22Rv1 (cell line): ENCODE results near the gene SLC25A36.
A peak's percentile ranks its signal among the peaks of the same experiment; 100 is the strongest.

Source experiments
- H3K27ac ChIP-seq: fragments of 450-650 bp; 2 replicates; pipeline ENCODE4 v1.5.1; 2017
- CTCF ChIP-seq: fragments of 450-650 bp; IDR thresholded peaks from 2 replicates; pipeline ENCODE4 v1.5.1; 2017; ENCODE audit warnings: mild to moderate bottlenecking
- ZFX ChIP-seq: fragments of 450-650 bp; IDR thresholded peaks from 2 replicates; pipeline ENCODE4 v1.6.1; 2017; ENCODE audit warnings: antibody characterized with exemption, borderline replicate concordance

SLC25A36 gene

DNA sequence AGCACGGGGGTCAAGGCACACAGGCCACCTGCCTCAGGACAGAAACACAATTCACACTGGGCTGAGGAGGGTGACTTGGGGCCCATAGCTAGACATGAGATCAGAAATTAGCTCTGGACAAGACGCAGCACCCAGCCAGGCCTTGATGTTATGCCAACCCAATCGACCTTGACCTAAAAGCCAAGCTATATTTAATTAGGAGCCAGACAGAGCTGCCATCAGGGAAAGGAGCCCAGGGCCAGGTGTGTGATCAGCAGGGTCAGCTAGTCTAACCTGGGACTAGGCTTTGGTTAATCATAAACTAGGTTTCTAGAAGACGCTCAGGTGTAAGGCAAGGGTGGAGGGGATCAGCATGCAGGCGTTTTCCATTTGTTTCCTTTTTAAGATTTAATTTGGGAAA, 23.9 kb upstream of the SLC25A36 start:
- H3K27ac ChIP-seq, result no peak overlapping the region
- TF ChIP-seq ZFX (no peak), CTCF (no peak)

GRCh38 chr3:140920029-140920428, 21.6 kb upstream of the SLC25A36 start:
- TF ChIP-seq CTCF (no peak), ZFX (no peak)
- no peak overlapping the region for H3K27ac ChIP-seq

DNA sequence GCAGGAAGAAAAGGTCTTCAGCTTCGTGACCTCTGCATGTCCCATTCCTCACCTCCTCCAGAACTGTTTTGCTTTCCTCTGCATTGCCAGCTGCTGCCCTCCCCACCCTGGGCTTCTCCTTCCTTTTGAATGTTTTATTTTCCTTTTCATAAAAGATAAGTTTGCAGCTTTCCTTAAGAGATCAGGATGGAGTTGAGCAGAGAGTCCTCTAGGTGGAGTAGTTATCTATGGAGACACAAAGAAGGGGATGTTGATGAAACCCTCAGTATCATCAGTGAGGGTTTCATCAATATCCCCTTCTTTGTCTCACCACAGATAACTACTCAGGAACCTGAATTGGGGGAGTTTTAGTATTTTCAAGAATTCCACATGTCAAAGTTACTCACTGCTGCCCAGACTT, 19.0 kb upstream of the SLC25A36 start:
- no peak for TF ChIP-seq ZFX
- TF ChIP-seq CTCF, result peak; percentile 47

DNA sequence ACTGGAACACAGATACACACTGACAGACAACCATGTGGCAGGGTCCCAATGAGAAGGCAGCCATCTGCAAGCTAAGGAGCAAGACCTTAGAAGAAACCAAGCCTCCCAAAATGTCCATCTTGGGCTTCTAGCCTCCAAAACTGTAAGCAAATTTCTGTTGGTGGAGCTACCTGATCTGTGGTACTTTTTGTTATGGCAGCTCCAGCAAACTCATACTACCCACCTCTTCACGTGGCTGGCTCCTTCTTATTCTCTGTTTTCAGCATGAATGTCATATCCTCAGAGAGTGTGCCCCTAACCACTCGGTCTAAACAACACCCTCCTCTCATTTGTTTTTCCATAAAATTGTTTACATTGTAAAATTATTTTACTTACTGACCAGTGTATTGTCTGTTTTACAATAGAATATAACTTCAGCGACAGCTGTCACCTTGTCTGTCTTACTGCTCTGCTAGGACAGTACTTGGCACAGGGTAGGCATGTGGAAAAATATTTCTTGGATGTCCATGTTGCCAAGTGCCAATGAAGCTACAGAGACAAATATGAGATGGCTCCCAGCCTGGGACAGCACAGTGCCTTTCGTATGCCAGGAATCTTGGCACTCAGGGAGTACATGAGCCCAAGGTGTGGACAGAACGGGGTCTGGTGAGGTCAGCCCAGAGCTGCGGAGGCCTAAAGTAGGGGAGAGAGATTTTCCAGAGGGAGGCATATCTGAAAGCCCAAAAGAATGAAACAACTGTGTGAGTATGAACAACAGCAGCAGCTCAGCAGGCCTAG, 17.4 kb upstream of the SLC25A36 start:
- no peak overlapping the region for H3K27ac ChIP-seq
- TF ChIP-seq ZFX (no peak), CTCF (no peak)

More for the DNA sequence above, 19.0 kb upstream of the SLC25A36 start:
- no peak overlapping the region for H3K27ac ChIP-seq

DNA sequence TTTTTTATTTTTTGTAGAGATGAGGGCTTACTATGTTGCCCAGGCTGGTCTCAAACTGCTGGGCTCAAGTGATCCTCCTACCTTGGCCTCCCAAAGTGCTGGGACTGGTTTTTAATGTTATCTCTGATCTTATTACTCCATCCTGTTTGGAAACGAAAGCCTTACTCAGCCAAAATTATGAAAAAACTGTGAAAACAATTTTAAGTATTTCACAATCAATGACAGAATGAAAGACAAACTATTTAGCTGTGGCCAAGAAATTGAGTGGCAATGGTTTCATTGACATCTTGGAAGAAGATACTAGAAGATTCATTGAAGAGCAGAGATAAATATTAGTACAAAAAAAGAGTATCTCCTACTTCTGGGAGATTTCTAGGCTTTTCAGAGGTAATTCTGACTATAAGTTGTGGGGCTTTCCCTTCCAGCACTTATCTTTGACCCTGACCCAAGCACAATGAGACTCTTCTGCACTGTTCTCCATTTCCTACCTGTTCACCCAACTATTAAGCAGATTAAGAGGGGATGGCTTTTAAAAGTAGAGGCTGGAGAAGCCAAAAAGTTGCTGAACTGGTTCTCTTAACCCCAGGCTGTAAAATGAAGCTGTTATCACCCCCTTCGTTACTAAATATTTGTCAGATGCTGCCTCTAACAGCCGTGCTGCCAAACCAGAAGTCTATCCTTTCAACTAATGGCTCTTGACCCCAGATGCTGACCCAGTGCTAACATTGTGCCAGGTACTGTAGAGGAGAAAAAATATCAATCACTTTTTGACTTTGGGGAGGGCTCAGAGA, 14.2 kb upstream of the SLC25A36 start:
- no peak overlapping the region for H3K27ac ChIP-seq
- TF ChIP-seq CTCF (no peak), ZFX (no peak)

DNA sequence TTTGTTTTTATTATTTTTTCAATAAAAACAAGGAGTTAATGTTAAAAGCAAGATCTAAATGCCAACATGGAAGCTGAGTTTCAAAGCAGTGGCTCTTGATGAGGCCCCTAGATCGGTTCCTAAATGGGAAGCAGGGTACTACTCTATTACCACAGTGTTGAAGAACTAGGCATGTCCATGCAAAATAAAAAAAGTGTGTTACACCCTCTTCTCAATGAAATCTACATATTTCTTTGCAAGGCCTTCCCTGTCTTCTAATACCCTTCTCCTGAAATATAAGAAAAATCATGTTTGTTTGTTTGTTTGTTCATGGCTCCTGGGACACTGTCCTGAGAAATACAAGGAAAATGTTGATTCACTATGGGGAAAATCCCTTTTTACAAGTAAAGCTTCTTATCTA, 12.2 kb upstream of the SLC25A36 start:
- no peak overlapping the region for H3K27ac ChIP-seq
- no peak for TF ChIP-seq ZFX
- no peak for TF ChIP-seq CTCF

DNA sequence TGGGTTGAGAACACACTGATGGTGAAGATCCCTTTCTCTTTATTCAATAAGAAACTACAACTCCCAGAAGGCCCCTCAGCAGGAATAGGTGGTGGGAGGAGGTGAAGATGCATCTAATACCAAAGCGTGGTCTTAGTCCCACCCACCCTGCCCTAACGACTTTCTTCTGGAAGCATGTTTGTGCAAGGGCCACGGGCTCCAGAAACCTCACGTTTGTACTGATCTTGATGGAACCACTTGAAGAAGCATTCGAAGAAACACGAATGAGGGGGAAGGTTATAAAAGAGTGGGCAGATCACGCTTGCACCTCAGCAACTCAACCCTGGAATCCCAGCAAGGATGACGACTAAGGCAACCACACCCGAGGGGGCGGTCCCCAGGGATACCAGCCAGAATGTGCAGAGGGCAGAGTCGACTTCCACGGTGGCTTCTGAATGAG, 10.6 kb upstream of the SLC25A36 start:
- TF ChIP-seq ZFX, result no peak
- no peak for TF ChIP-seq CTCF
- H3K27ac ChIP-seq, result no peak overlapping the region
